Hematopoietic multipotent progenitor cell treated with erythropoietin and hydrocortisone succinate and interleukin-3 and kit ligand, for 8 days (in vitro differentiated cells): ENCODE data around the gene APBB1.

ENCODE experiments used
- DNase-seq: peaks from one replicate; pipeline ENCODE4 v3.0.0-alpha.2; 2015

The APBB1 gene

GRCh38 chr11:6419009-6419631, at the start of gene APBB1:
Gene APBB1, minus strand, starts transcription at chr11:6419094. Its CDS starts 7,747 bp downstream, at chr11:6411347.
- DNase-seq, result peak; percentile 53

DNA sequence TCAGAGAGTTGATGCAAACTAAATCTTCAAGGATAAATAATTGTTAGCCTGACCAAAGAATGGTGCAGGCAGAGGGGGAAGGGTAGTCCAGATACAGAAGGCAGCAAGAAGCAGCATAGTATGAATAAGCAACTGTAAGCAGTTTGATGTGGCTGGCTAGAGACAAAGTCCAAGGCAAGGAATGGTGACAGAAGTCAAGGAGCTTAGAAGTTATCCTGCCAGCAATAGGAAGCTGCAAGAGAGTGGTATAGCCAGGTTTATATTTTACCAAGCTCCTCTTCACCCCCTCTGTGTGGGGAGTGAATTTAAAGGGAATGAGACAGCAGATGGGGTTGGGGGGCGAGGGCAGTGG, 40.2 kb upstream of the APBB1 start:
- DNase-seq, result no peak

DNA sequence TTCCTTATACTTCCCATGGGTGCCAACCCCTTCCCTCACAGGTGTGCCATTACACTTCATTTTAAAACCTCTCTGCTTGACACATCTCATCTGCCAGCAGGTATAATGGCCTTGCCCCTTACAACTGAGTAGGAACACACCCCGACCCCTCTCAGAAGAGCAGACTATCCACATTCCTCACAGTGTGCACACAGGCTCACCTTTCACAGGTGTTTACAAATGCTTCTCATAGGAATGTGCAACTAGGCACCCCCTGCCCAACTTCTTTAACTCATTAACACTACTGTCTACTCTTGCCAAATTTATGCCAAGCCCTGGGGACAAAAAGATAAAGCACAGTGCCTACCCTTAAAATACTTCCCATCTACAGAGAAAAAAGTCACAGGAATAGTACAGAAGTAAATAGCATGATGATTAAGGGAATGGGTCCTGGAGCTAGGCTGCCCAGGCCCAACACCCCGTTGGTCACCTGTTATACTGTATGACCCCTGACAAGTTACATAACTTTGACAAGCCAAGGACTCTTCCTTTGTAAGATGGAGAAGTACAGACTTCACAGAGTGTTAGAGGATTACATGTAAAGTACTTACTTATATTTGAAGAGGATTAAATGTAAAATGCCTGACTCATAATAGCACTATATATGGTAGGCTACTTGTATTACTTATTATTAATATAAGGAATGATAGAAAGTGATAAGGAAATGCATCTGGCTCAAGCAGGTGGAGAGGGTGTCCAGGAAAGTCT, 39.6 kb upstream of the APBB1 start:
- DNase-seq, result no peak

DNA sequence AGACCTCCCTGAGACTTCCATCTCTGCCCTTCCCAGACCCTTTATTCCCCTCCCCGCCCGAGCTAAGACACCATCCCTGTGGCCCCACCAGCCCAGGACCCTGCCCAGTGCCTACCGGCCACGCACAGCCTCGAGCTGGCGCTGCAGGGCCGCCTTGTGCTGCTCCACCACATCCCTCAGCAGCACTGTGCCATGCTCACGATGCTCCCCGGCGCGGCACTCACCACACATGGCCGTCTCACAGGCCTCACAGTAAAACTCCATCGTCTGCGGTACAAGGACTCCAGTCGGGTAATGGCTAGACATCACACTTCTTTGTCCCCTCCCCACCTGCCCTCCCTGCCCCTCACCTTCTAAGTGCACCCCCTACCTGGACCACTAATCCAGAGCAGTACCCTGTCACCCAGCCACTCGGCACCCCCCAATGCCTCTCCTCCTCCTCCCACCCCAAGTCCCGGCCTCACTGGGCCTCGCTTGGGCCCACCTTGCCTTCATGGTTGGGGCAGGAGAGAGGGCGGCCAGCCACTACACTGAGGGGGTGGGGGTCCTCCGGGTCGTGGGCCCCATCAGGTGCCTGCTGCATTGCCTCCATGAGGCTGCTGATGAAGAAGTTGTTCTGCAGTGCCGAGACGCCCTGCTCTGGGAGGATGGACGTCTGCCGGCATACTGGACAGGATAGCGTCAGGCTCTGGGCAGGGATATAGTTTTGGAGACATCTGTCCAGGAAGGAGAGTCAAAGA, 38.9 kb upstream of the APBB1 start:
- DNase-seq, result no peak

DNA sequence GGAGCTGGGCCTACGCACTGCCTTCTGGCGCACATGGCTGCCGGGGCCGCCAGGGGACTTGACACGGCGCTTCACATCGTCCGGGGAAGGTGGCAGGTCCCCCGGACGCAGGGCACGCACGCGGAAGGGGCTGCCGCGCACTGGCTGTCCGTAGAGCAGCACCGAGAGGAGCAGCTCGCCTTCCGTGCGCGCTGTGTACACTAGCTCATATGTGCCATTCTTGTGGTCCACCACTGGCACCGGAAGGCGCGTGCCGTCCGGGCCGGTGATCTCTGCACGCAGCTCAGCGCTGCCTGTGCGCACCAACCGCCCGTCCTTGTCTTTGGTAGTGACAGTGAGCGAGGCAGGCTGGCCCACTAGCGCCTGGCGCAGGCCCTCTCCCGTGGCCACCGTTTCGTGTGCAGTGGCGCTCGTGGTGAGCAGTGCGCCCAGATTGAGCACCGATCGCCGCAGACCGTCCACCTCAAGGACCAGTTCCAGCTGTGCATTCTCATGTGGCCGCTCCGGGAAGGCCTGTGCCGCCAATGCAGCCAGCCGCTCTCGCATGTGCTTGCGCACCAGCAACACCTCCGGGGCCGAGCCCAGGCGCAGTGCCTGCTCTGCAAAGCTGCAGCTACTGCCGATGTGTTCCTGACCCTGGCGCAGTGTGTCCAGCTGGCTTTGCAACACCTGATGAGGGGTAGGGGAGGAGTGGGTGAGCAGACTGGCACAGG, 37.6 kb upstream of the APBB1 start:
- DNase-seq, result no peak

DNA sequence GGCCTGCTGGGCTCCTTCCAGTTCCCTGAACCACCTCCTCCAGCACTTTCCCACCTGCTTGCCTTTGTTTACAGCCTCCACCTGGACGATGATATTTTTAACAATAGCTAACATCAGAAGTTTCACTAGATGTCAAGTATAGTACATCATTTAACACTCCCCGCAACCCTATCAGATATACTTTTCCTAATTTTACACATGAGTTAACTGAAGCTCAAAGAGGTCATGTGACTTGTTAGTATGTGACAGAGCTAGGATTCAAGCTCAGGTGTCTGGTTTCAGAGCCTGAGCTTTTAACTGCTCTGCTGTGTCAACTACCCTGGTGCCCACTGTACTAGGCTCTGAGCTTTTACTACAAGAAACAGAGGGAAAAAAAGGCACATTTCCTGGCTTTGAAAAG, 36.2 kb upstream of the APBB1 start:
- DNase-seq, result no peak

GRCh38 chr11:6453152-6453551, 34.3 kb upstream of the APBB1 start:
- no peak for DNase-seq

DNA sequence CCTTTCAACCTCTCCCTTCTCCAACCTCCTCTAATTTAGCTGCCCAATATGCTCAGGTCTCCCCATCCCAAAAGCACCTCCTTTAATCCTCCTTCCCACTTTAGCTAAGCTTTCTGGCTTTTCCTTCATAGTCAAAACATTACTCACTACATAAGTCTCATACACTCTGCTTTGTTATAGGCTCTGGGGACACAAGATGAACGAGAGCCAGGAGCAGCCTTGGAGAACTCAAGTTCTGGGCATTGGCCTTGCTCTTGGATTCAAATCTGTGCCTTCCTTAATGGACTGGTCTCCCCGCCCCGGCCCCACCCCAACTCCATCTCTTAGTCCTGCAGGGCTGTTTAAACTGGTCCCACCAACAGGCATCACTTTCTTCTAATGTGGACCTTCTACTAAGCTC, 33.3 kb upstream of the APBB1 start:
- no peak for DNase-seq

- no peak for DNase-seq
Observed at GRCh38 chr11:6448574-6448973, 29.7 kb upstream of the APBB1 start.

DNA sequence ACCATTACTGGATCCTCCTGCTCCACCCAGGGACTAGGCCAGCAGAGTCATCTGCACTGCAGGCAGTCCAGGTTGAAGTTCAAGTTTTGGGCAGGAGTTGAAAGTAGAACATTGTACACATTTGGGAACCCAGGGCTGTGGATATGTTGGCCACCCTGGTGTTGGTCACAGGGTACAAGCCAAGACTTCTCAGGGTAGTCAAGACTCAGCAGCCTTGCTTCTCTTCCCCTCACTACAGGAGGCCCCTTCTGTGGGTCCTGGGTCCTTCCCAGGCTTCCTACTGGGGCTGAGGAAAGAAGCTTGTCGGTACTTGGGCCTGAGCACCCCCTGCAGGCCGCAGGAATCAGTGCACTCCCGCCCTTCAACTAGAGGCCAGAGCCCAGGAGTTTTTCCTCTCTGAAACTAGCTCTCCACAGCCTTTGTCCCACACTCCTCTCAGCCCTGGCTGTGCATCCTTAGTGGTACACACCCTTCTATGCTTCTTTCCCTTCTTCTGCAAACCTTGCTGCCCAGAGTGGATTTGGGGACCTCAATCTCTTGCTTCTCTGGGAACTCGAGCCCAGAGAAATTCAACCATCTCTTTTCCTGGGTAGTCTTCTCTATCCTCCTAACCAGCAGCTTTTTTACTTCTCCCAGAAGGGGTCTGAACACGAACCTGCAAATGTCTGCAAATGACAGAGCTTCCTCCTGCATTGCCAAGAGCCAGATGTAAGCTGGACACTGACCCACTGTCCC, 24.5 kb upstream of the APBB1 start:
- peak; percentile 51 for DNase-seq

- DNase-seq, result no peak
Observed at GRCh38 chr11:6442441-6442840, 23.5 kb upstream of the APBB1 start.

- no peak for DNase-seq
Observed at GRCh38 chr11:6440906-6441358, 22.0 kb upstream of the APBB1 start, which contains the start of gene HPX. Gene HPX, minus strand, starts transcription at chr11:6440987. Its CDS starts 24 bp downstream, at chr11:6440963.

DNA sequence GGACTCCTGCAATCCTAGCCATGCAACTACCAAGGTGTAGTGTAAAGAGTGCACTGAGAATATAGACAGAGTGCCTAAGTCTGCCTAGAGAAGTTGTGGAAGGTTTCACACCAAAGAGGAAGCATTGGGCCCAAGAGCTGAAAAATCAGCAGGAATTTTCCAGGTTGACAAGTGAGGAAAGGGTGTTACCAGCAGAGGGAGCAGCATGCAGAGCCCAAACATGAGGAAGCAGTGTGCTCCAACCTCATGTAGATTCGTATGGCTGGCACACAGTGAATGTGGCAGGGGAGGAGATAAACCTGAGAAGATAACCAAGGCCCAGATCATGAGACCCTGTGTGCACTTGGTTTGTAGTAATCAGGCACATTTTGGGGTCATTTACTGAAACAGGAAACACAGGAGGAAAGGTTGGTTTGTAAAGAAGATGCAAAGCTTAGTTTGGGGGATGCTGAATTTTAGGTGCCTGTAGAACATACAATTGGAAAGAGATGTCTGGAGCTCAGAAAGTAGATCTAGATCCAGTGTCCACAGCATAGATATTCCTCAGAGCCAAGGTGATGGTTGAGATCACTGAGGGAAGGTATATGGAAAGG, 20.2 kb upstream of the APBB1 start:
- peak; percentile 81 for DNase-seq

- no peak for DNase-seq
Observed at GRCh38 chr11:6437993-6438392, 19.1 kb upstream of the APBB1 start.

GRCh38 chr11:6437423-6437822, 18.5 kb upstream of the APBB1 start:
- no peak for DNase-seq

DNA sequence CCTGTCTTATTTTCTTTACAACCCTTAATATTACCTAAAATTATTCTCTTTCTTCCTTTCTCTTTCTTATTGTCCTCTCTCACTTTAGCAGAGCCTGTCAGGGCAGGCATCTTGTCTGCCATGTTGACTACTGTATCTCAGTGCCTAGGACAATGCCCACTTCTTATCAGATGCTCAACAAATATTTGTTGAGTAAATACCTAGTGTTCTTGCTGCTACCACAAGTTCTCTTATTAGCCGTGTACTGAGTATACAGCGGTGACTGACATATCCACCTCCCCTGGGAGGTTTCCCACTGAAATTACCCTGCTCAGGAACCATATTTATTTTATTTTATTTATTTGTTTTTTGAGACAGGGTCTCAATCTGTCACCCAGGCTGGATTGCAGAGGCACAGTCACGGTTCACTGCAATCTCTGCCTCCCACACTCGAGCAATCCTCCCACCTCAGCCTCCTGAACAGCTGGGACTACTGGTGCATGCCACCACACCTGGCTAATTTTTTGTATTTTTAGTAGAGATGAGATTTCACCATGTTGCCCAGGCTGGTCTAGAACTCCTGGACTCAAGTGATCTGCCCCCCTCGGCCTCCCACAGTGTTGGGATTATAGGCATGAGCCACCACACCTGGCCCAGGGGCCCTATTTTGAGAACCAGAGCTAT, 15.2 kb upstream of the APBB1 start:
- no peak for DNase-seq

DNA sequence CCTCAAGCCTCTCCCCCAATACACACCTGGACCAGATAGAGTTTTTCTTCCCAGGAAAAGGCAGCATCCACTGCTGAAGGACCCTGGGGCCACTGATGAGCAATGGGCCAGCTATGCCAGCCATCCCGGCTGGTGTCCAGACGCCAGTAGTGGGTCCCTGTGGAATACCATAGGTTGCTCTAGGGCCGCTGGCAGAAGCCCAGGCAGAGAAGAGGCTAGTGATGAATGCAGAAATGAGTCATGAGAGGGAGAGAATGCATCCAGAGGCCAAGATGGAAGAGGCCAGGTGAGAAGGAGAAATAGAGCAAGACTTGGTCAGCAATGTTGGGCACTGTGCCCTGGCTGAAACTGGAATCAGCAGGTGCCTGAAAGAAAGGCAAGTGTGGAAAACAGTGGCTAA, 13.0 kb upstream of the APBB1 start:
- DNase-seq, result no peak

GRCh38 chr11:6427516-6427915, 8.6 kb upstream of the APBB1 start:
- DNase-seq, result no peak

GRCh38 chr11:6420677-6421076, 1.8 kb upstream of the APBB1 start:
- no peak for DNase-seq

DNA sequence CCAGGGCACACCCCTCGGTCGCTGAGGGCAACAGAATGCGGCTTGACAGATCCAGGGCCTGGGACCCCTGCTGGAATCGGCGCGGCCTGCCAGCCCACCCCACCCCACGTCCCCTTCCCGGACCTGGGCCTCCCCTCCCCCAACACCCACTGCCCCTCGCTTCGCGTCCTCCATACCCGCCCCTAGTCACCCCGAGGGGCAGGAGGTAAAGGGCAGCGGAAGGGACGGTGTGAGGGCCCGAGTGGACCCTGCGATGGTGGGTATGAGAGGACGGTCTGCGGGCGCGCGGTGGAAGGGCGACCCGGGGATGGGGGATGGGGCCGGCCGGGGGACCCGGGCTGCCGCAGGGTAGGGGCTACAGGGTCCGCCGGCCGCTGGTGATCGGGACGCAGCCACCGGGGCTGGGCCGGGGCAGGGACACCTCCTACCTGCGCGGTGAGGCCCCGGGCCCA, 311 bp downstream of the APBB1 start:
- no peak for DNase-seq

GRCh38 chr11:6417907-6418556, 862 bp downstream of the APBB1 start:
- no peak for DNase-seq
